SU-DHL-6 (cell line): ENCODE measurements around the gene STUB1.
A peak's percentile ranks its signal among the peaks of the same experiment; 100 is the strongest.

Experiments used
- H2AFZ ChIP-seq: fragments of 200-600 bp; sonication (generic); 2 replicates; pipeline ENCODE4 v1.6.1; 2014; ENCODE audit warnings: low read depth, mild to moderate bottlenecking, moderate library complexity, mixed read lengths, antibody characterized with exemption, low read length; ENCODE audit not compliant: severe bottlenecking
- H3F3A ChIP-seq: fragments of 200-600 bp; shearing (Covaris generic); 2 replicates; pipeline ENCODE4 v1.6.0; 2016; ENCODE audit warnings: antibody characterized with exemption, mild to moderate bottlenecking; ENCODE audit not compliant: insufficient read depth
- H3K27ac ChIP-seq: fragments of 200-600 bp; sonication (generic); 2 replicates; pipeline ENCODE4 v1.5.1; 2016; ENCODE audit warnings: low read depth, mild to moderate bottlenecking, low read length, moderate library complexity, mixed read lengths
- H3K27me3 ChIP-seq: fragments of 200-600 bp; sonication (generic), shearing (Covaris generic); 2 replicates; pipeline ENCODE4 v1.6.0; 2014; ENCODE audit warnings: mild to moderate bottlenecking, low read length
- H3K36me3 ChIP-seq: fragments of 200-600 bp; sonication (generic); 2 replicates; pipeline ENCODE4 v1.6.1; 2014; ENCODE audit warnings: mild to moderate bottlenecking, low read length, mixed read lengths
- H3K4me2 ChIP-seq: fragments of 300-600, 200-600 bp; shearing (Covaris generic), sonication (generic); 2 replicates; pipeline ENCODE4 v1.6.0; 2014; ENCODE audit warnings: low read length, low read depth, mild to moderate bottlenecking; ENCODE audit not compliant: poor library complexity, severe bottlenecking
- H3K4me3 ChIP-seq: fragments of 200-600 bp; sonication (generic); 2 replicates; pipeline ENCODE4 v1.5.1; 2014; ENCODE audit warnings: antibody characterized with exemption, low read length, mild to moderate bottlenecking, mixed read lengths; ENCODE audit not compliant: insufficient read depth, poor library complexity, severe bottlenecking
- H3K79me2 ChIP-seq: fragments of 200-600 bp; sonication (generic); 2 replicates; pipeline ENCODE4 v1.6.1; 2014; ENCODE audit warnings: mild to moderate bottlenecking, low read length, moderate library complexity; ENCODE audit not compliant: insufficient read depth
- H3K9ac ChIP-seq: fragments of 200-600 bp; sonication (generic); 2 replicates; pipeline ENCODE4 v1.7.0; 2014; ENCODE audit warnings: mild to moderate bottlenecking, low read length
- H3K9me2 ChIP-seq: fragments of 200-600 bp; sonication (generic); replicated peaks from 2 replicates; pipeline ENCODE4 v1.6.1; 2014; ENCODE audit warnings: low read length; ENCODE audit not compliant: insufficient read depth
- H3K9me3 ChIP-seq: fragments of 200-600 bp; sonication (generic); 2 replicates; pipeline ENCODE4 v1.6.1; 2014; ENCODE audit warnings: low read length, mixed read lengths; ENCODE audit not compliant: insufficient read depth
- H4K20me1 ChIP-seq: fragments of 200-600 bp; sonication (generic); 2 replicates; pipeline ENCODE4 v1.6.1; 2014; ENCODE audit warnings: low read depth, mild to moderate bottlenecking, antibody characterized with exemption, low read length, moderate library complexity, mixed read lengths
- CTCF ChIP-seq: fragments of 200-600 bp; sonication (generic); IDR thresholded peaks from one replicate; pipeline ENCODE4 v1.5.1; 2017; ENCODE audit warnings: antibody characterized with exemption, mild to moderate bottlenecking, low read length, moderate library complexity; ENCODE audit not compliant: insufficient read depth, poor library complexity, severe bottlenecking
- EZH2phosphoT487 ChIP-seq: fragments of 200-600 bp; sonication (generic), shearing (Covaris generic); conservative IDR thresholded peaks from 2 replicates; pipeline ENCODE4 v1.6.1; 2018; ENCODE audit warnings: mild to moderate bottlenecking, antibody characterized with exemption, low read length, moderate library complexity, mixed read lengths

Gene STUB1

GRCh38 chr16:714079-714478 is 33.9 kb downstream of the STUB1 start:
- H3K4me3 ChIP-seq: no peak overlapping the region
- H2AFZ ChIP-seq: no peak overlapping the region
- H4K20me1 ChIP-seq: no peaks in the 10 kb centered on the region
- H3K9ac ChIP-seq: no peak overlapping the region
- no peaks in the 10 kb centered on the region for H3K79me2 ChIP-seq
- TF ChIP-seq CTCF: no peak
- TF ChIP-seq EZH2phosphoT487: no peak
- H3K4me2 ChIP-seq: no peak overlapping the region
- no peaks in the 10 kb centered on the region for H3K9me2 ChIP-seq
- H3F3A ChIP-seq: no peaks in the 10 kb centered on the region
- H3K27ac ChIP-seq: no peak overlapping the region
- no peaks in the 10 kb centered on the region for H3K36me3 ChIP-seq
- no peaks in the 10 kb centered on the region for H3K9me3 ChIP-seq
- H3K27me3 ChIP-seq: no peaks in the 10 kb centered on the region

- Histone ChIP-seq H2AFZ (no peak within 1 kb of the TSS), H3K9me2 (no peaks in the 10 kb centered on the region), H3K79me2 (no peaks in the 10 kb centered on the region), H3K36me3 (no peaks in the 10 kb centered on the region), H3K9me3 (no peaks in the 10 kb centered on the region), H3K27ac (no peak within 1 kb of the TSS), H3K9ac (peak within 1 kb of the TSS; percentile 35; the same call in 1 of the 2 replicates), H3K4me3 (peak within 1 kb of the TSS; percentile 36), H3K4me2 (peak within 1 kb of the TSS; percentile 44), H3F3A (no peaks in the 10 kb centered on the region), H3K27me3 (no peaks in the 10 kb centered on the region), H4K20me1 (no peaks in the 10 kb centered on the region)
- TF ChIP-seq EZH2phosphoT487 (no peak), CTCF (no peak)
Observed at GRCh38 chr16:714558-715476, 34.6 kb downstream of the STUB1 start, which contains the start of gene METRN. Gene METRN (plus strand): TSS chr16:715118. CDS start chr16:715290, 172 bp downstream.

- no peak overlapping the region for H2AFZ ChIP-seq
- peak overlapping the region; percentile 36 for H3K4me3 ChIP-seq
- 0 out of 2 replicates have a peak, but pooled peaks cover 3% of the 10 kb centered on the region for H3F3A ChIP-seq
- H3K36me3 ChIP-seq: no peaks in the 10 kb centered on the region
- H3K9ac ChIP-seq: peak overlapping the region; percentile 35; the same call in 1 of the 2 replicates
- no peaks in the 10 kb centered on the region for H4K20me1 ChIP-seq
- TF ChIP-seq CTCF (no peak), EZH2phosphoT487 (no peak)
- peak overlapping the region; percentile 44 for H3K4me2 ChIP-seq
- H3K27me3 ChIP-seq: no peaks in the 10 kb centered on the region
- H3K27ac ChIP-seq: no peak overlapping the region
- H3K9me3 ChIP-seq: no peaks in the 10 kb centered on the region
- no peaks in the 10 kb centered on the region for H3K79me2 ChIP-seq
- no peaks in the 10 kb centered on the region for H3K9me2 ChIP-seq
Observed at GRCh38 chr16:715477-716199, 35.4 kb downstream of the STUB1 start.
